Measurements from ENCODE around the gene ZDHHC20.

ZDHHC20 gene

GRCh38 chr13:21372530-21372929, 86.6 kb downstream of the ZDHHC20 start:
- CTCF ChIA-PET, result no interaction called here

GRCh38 chr13:21371011-21371410, 88.1 kb downstream of the ZDHHC20 start:
- CTCF ChIA-PET, result no interaction called here
- Histone ChIP-seq H3K4me3 (ENCODE audit: low read depth, low read length) (no peak overlapping the region), H3K4me1 (ENCODE audit: control insufficient read depth, insufficient read depth, low read length) (no peaks in the 10 kb centered on the region), H3K36me3 (ENCODE audit: control insufficient read depth in 2 of 2, insufficient read depth in 1 of 2, low read length in 2 of 2) (peaks cover 0 to 7% of the 10 kb centered on the region in 2 experiments; a peak in 2 of 3 replicates), H3K27ac (ENCODE audit: extremely low read depth, low read depth, low read length) (no peak overlapping the region), H3K9me3 (ENCODE audit: control insufficient read depth, insufficient read depth, low read depth, low read length) (no peaks in the 10 kb centered on the region)
- no peak for TF ChIP-seq HOXC10 (CRISPR knock-in tag; IDR thresholded peaks at IDR 0.05)
- TF ChIP-seq ZNF24 (tag by site-specific recombination; IDR thresholded peaks at IDR 0.05), result no peak
- no peak for TF ChIP-seq ZNF792 (tag by site-specific recombination; IDR thresholded peaks at IDR 0.05)
- no peak for TF ChIP-seq EGR2 (tag by site-specific recombination; IDR thresholded peaks at IDR 0.05; ENCODE audit: low read depth)
- no peak for TF ChIP-seq TCF7L2 (IDR thresholded peaks at IDR 0.05; ENCODE audit: borderline replicate concordance, low read depth, low read length)
- TF ChIP-seq YY1 (tag by site-specific recombination; IDR thresholded peaks at IDR 0.05), result no peak
- TF ChIP-seq GLI4 (tag by site-specific recombination; IDR thresholded peaks at IDR 0.05), result no peak
- no peak for TF ChIP-seq SP7 (tag by site-specific recombination; IDR thresholded peaks at IDR 0.05)
- TF ChIP-seq ZNF211 (tag by site-specific recombination; IDR thresholded peaks at IDR 0.05; ENCODE audit: low read depth), result no peak
- no peak for TF ChIP-seq ZNF174 (tag by site-specific recombination; IDR thresholded peaks at IDR 0.05)
- TF ChIP-seq ZNF239 (tag by site-specific recombination; IDR thresholded peaks at IDR 0.05), result no peak
- TF ChIP-seq ZFP37 (tag by site-specific recombination; IDR thresholded peaks at IDR 0.05), result no peak
- POLR2A ChIA-PET, result no interaction called here

More at GRCh38 chr13:21372530-21372929, 86.6 kb downstream of the ZDHHC20 start:
- Histone ChIP-seq H3K36me3 (ENCODE audit: control insufficient read depth in 2 of 2, insufficient read depth in 1 of 2, low read length in 2 of 2) (peaks cover 0 to 18% of the 10 kb centered on the region in 2 experiments; a peak in 2 of 3 replicates), H3K4me1 (ENCODE audit: control insufficient read depth, insufficient read depth, low read length) (no peaks in the 10 kb centered on the region), H3K27ac (ENCODE audit: extremely low read depth, low read depth, low read length) (no peak overlapping the region), H3K9me3 (ENCODE audit: control insufficient read depth, insufficient read depth, low read depth, low read length) (no peaks in the 10 kb centered on the region), H3K4me3 (ENCODE audit: low read depth, low read length) (no peak overlapping the region)
- POLR2A ChIA-PET, result no interaction called here
- TF ChIP-seq ZNF302 (tag by site-specific recombination; IDR thresholded peaks at IDR 0.05; ENCODE audit: low read depth) (no peak), GLIS2 (tag by site-specific recombination; IDR thresholded peaks at IDR 0.05) (no peak), ZSCAN18 (tag by site-specific recombination; IDR thresholded peaks at IDR 0.05) (no peak), ZNF623 (tag by site-specific recombination; IDR thresholded peaks at IDR 0.05) (no peak), ZSCAN5A (tag by site-specific recombination; IDR thresholded peaks at IDR 0.05) (no peak), ZNF2 (tag by site-specific recombination; IDR thresholded peaks at IDR 0.05) (no peak)

- POLR2A ChIA-PET, result no interaction called here
- H3K4me3 ChIP-seq (ENCODE audit: low read depth, low read length), result no peak overlapping the region
- no peaks in the 10 kb centered on the region for H3K4me1 ChIP-seq (ENCODE audit: control insufficient read depth, insufficient read depth, low read length)
- no peaks in the 10 kb centered on the region for H3K9me3 ChIP-seq (ENCODE audit: control insufficient read depth, insufficient read depth, low read depth, low read length)
- TF ChIP-seq HOXC10 (CRISPR knock-in tag; IDR thresholded peaks at IDR 0.05) (no peak), WT1 (tag by site-specific recombination; IDR thresholded peaks at IDR 0.05) (no peak), PRDM4 (tag by site-specific recombination; IDR thresholded peaks at IDR 0.05) (no peak), ZBTB49 (tag by site-specific recombination; IDR thresholded peaks at IDR 0.05; ENCODE audit: low read depth) (no peak), ZNF133 (tag by site-specific recombination; IDR thresholded peaks at IDR 0.05) (no peak), SCRT1 (tag by site-specific recombination; IDR thresholded peaks at IDR 0.05; ENCODE audit: borderline replicate concordance) (no peak), TRIM28 (IDR thresholded peaks at IDR 0.05; ENCODE audit: borderline replicate concordance, low read length) (no peak)
- CTCF ChIA-PET, result no interaction called here
- no peaks in the 10 kb centered on the region for H3K36me3 ChIP-seq (ENCODE audit: control insufficient read depth in 2 of 2, insufficient read depth in 1 of 2, low read length in 2 of 2)
- H3K27ac ChIP-seq (ENCODE audit: extremely low read depth, low read depth, low read length), result no peak overlapping the region
These were observed 93.5 kb downstream of the ZDHHC20 start for GRCh38 chr13:21365574-21365973.

Data from HEK293 (cell line).